Superior temporal gyrus (tissue), 1 donor: ENCODE data around the gene TMEM91.
A peak's percentile ranks its signal among the peaks of the same experiment; 100 is the strongest.
"Not testable (repeated sequence)": the region's sequence is repeated elsewhere in the genome, so short reads cannot be mapped to it uniquely, and the experiment has no call there.

Source experiments
- DNase-seq: peaks from one replicate; pipeline ENCODE4 v3.0.0-alpha.2; 2016; ENCODE audit errors: extremely low spot score

The TMEM91 gene

DNA sequence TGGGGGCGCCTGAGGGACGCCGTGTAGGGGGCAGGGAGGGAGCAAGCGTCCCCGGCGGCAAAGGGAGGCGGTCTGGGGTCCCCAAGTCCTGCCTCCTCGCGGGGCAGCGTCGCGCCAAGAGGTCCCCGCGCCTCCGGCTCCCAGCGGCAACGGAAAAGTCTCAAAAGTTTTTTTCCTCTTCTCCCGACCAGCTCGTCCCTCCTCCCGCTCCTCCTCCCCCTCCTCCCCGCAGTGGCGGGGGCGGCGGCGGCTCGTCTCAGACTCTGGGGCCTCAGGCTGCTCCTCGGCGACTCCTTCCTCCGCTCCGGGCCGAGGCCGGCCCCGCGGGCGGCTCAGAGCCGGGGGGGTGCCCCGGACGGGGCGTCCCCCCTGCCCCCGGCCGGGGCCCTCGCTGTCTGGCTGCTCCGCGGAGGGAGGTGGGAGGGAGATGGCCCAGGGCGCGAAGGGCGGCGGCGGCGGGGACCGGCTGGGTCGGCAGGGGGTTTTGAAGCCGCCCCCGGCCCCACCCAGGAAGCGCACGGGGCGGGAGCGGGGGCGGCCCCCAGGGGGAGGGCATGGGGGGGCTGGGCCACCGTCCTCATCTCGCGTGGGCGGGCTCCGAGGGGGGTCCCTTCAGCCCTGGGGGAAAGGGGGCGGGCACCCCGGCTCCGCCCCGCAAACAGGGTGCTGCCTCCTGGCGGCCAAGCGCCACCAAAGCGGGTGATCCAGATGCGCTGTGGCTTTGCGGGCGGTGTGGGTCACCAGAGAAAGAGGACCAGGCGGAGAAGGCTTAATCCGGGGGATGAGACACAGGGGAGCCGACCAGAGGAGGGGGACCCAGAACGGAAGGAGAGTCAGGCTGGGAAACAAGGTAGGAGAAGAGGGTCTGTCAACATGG lies 22.6 kb upstream of the TMEM91 start, which contains the start of gene TGFB1:
Gene TGFB1 (minus strand): TSS at position 457 of the 877 bp plus-strand sequence. CDS start 878 bp downstream, outside the sequence.
- DNase-seq, result no peak

DNA sequence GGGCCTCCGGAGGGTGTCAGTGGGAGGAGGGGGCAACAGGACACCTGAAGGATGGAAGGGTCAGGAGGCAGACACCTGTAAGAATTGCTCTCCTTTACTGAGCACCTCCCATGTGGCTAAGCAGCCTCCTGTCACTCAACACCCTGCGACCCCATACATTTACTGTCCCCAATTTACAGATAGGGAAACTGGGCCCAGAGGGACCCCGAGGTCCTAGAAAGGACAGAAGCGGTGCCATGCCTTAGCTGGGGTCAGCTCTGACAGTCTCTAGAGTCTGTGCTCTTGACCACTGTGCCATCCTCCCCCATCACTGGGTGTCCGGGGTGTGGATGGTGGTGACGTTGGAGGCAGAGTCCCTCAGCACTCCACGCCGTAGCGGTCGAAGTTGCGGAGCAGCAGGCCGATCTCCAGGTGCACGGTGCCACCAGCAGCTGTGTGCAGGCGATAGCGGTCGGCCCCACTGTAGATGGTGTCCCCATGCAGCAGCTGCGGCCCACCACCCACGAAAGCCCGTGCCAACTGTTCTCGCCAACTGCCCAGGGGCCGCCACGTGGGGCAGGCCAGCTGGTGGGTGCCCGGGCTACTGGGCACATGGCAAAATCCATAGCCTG lies 21.9 kb upstream of the TMEM91 start:
- DNase-seq, result no peak

DNA sequence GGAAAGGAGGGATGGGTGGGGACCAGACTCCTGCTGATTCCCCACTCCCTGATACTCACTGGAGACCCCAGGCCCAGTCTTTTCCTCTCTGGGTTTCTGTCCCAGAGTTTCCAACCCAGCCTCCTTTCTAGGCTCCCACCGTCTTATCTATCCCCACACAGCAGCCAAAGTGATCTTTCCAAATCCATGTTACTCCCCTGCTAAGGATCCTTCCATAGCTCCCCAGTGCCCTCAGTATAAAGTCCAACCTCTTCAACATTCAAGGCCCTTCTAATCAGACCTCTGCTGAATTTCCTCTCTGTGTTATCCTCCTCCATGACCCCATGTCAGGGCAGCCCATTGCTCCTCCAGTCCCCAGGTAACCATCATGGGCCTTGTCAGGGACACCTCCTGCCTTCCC lies 21.3 kb upstream of the TMEM91 start:
- no peak for DNase-seq

- no peak for DNase-seq
Observed at GRCh38 chr19:41355802-41356201, 20.5 kb upstream of the TMEM91 start.

DNA sequence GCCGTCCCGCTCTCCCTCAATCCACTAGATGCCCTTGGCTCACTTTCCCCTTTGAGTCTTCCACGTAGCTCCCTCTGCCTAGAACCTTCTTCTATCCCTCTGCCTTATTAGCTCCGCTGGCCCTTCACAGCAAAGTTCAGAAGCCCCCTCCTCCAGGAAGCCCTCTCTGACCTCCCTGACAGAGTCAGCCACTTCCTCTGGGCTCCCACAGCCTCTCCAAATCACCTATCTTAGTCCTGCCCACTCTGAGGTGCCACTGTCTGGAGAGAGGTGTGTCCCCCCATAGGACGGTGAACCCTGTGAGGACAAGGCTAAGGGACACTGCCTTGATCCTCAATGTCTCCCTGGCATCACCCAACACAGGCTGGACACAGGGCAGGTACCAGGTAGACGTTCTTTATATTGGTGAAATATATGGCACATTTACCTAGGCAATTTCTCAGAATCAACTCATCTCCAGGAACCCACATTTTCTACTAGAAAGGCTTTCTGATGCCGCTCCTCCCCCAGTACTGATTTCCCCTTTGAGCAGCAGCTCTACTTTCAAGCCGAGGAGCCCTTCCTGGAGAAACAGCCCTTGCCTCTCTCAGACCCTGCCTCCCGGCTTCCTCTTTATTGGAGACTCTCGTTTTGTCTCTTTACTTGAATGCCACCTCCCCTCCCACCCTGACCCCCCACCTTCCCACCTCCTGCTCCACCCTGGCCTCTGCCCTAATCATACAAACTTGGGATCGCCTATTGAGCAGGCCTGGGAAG lies 19.2 kb upstream of the TMEM91 start:
- DNase-seq, result no peak

DNA sequence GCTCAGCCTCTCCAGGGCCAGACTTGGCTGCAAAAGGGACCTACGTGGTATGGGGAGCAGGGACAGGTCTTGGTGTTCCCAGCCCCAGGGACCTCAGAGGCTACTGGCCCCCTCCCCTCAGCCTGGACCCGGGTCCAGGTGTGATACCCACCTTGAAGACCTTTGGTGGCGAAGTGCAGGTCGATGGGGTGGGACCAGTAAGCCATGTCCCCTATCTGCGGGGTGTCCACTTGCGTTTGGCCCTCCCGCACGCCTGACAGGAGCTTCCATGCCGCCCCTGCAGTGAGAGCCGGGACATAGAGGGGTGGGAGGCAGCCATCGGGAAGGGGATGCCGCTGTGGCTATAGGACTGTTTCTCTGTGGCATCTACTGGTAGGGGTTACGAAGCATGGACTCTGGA lies 18.6 kb upstream of the TMEM91 start:
- no peak for DNase-seq

DNA sequence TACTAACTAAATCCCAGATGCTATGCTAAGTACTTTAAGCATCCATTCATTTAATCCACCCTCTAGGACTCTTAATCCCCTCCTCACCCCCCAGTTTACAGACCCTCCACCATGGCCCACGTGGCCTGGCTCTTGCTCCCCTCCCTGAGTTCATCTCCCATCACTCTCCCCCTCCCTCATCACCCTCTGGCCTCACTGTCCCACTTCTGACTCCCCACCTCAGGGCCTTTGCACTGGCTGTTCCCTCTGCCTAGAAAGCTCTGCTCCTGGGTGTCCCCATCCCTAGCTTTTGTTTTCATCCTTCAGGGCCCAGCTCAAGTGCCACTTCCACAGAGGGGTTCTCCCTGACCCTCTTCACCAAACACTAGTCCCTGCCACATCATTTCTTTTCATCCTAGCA lies 16.6 kb upstream of the TMEM91 start:
- no peak for DNase-seq

GRCh38 chr19:41362143-41362847 lies 14.0 kb upstream of the TMEM91 start:
- DNase-seq, result no peak

DNA sequence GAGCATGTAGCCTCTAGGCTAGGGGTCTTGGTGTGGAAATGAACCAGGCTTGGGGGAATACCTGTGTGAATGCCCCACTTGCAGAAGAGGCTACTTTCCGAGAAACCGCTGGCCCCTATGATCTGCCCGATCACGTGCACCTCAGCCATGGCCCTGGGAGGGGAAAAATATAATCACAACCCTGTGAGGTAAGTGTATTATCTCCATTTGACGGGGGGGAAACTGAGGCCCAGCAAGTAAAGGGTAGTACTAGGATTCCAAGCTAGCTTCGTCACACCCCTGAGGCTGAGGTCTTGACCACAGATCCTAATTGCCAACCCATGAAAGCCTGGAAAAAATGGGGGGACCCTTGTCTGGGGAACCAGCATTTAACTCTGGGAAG lies 13.0 kb upstream of the TMEM91 start:
- DNase-seq, result no peak

DNA sequence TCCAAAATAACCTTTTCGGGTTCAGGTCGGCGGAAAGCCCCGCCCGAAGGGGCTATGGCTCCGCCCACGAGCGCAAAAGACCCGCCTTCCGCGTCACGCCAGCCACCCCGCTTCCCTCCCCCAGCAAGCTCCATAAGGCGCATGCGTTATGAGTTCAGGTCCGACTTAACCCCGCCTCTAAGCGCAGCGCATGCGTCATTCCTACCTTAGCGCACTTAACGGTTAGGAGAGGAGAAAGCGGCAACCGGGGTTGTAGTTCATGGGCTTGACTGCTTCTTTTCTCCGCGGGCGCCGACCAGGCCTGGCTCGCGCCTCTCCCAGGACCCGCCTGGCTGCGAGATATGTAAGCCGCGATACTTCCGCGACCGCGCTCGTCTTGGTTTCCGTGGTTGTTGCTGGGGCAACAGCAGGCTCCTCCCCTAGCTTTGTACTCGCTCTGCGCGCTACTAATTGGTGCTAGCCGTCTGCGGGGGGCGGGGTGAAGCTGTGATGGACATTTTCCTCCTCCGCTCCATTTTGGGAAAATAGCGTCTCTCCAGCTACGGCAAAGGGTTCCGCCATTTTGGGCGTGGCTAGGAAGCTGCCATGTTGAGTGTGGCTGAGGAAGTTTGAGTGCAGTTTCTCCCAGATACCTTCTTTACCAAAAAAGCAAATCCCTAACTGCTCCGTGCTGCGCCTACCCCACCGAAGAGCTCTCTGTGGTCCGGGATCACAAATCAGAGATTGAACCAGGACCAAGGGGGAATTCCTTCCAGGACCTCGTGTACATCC lies 12.4 kb upstream of the TMEM91 start, which contains the start of gene B9D2:
Gene B9D2 (minus strand): TSS at position 397 of the 771 bp plus-strand sequence. CDS start 630 bp downstream, outside the sequence.
- DNase-seq, result peak; percentile 99

GRCh38 chr19:41364524-41365391 lies 11.6 kb upstream of the TMEM91 start:
- no peak for DNase-seq

- no peak for DNase-seq
Observed at GRCh38 chr19:41366089-41366488, 10.2 kb upstream of the TMEM91 start.

- DNase-seq, result no peak
Observed at GRCh38 chr19:41367848-41368301, 8.5 kb upstream of the TMEM91 start.

- DNase-seq, result no peak
Observed at GRCh38 chr19:41369769-41370168, 6.6 kb upstream of the TMEM91 start.

DNA sequence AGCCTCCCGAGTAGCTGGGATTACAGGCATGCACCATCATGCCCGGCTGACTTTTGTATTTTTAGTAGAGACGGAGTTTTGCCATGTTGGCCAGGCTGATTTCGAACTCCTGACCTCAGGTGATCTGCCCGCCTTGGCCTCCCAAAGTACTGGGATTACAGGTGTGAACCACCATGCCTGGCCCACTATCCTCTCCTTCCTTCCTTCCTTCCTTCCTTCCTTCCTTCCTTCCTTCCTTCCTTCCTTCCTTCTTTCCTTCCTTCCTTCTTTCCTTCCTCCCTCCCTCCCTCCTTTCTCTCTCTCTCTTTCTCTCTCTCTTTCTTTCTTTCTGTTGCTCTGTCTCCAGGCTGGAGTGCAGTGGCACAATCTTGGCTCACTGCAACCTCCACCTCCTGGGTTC lies 5.2 kb upstream of the TMEM91 start:
- DNase-seq, result not testable (repeated sequence)

DNA sequence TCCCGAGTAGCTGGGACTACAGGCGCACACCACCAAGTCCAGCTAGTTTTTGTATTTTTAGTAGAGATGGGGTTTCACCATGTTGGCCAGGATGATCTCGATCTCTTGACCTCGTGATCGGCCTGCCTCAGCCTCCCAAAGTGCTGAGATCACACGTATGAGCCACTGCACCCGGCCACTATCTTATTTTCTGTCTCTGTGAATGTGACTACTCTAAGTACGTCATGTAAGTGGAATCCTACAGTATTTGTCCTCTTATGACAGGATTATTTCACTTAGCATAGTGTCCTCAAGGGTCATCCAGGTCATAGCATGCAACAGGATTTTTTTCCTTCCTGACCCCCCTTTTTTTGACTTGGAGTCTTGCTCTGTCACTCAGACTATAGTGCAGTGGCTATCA lies 4.8 kb upstream of the TMEM91 start:
- no peak for DNase-seq

GRCh38 chr19:41372501-41372900 lies 3.8 kb upstream of the TMEM91 start:
- DNase-seq, result no peak

GRCh38 chr19:41373993-41374392 lies 2.3 kb upstream of the TMEM91 start:
- peak; percentile 85 for DNase-seq

DNA sequence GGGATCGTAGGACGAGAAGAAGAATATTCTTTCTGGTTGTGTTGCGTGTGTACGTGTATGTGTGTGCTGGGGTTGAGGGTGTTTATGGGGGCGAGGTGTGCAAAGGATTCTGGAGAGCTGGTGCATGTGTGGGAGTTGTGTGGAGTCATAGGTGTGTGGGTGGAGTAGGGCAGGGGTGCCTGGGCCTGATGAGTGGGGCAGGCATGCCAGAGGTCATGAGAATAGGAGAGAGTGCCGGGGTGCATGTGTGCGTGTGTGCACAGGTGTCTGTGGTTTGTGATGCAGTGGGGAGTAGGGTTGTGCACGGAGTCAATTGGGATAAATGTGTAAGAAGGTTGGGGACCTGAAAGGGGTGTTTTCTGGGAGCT lies 649 bp downstream of the TMEM91 start:
- no peak for DNase-seq
